Measurements from ENCODE around the gene PLXND1. TPM values are rescaled to one million over a fixed set of nuclear protein-coding genes. Genes with fewer than 3 reads are reported as not detected.

Gene PLXND1
- total RNA-seq, 2 donors from 2014 or later: 207 to 246 TPM

DNA sequence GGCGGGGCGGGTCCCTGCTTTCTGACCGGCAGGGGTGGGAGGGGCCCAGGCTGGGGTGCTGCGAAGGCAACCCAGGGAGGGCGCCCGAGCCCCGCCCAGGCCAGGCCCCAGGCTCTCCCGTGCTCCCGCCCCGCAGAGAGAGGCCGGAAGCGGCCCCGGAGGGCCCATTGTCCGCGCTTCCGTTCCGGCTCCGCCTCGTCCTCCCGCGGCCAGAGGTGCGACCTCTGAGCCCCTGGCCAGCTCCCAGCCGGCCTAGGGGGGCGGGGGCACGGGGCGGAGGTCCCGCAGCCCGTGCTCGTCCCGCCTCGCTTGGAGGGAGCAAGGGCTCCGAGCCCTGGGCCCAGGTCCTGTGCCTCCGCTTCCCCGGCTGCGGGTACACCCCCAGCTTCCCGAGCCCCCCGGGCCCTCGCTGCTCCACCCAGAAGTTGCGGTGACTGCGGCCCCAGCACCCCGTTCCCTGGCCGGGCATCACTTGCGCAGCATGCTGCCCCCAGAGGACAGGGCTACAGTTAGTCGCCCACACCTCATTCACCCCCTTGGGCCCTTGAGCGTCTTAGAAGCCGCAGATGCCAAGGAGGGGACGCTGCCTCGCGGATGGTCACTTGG is 20.4 kb upstream of the PLXND1 start:
- Histone ChIP-seq H3K27ac (peak overlapping the region; percentile 98), H3K36me3 (no peaks in the 10 kb centered on the region), H3K27me3 (replicated peaks; ENCODE audit: insufficient read depth) (no peaks in the 10 kb centered on the region), H3K4me1 (ENCODE audit: control insufficient read depth in 1 of 2, low read depth in 2 of 2) (peaks cover 37 to 66% of the 10 kb centered on the region in 2 donors), H3K9me3 (no peaks in the 10 kb centered on the region), H3K4me3 (peak overlapping the region; percentile 74)
- peak; percentile 20 for TF ChIP-seq CTCF (IDR thresholded peaks at IDR 0.05)
- DNase-seq (ENCODE audit: low spot score) (no peak), ATAC-seq (ENCODE audit: insufficient number of reproducible peaks, low FRiP score, low read depth) (peak; percentile 59)

DNA sequence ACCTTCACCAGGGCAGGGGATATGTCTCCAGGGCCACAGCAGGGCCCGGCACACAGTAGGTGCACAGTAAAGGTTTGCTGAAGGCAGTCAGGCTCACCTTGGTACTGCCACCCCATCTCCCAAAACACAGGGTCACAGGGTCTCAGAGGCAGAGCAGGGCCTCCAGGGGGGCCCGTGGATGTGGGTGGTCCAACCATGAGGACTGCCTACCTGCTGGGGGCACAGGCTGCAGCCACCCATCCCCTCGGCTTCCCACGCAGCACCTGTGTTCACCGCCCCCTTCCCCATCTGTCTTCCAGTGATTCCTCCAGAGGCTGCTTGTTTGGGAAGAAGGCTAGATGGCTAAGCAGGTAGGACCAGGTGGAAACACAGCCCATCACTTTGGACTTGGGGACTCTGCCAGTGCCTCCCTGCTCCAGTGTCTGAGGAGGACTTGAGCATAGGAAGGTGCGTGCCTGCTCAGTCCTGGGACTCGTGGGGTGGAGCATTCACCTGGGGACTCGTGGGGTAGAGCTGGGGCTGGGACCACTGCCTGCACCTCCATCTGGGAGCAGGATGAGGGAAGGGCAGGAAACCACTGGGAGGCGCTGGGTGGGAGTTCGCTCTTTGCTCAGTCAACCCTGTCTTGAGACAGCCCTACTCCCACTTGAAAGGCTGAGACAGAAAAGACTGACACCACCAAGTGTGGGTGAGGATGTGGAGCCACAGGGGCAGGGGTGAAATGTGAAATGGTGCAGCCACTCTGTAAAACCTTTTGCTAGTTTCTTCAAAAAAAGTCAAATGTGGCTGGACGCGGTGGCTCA is 18.8 kb upstream of the PLXND1 start:
- Histone ChIP-seq H3K27me3 (replicated peaks; ENCODE audit: insufficient read depth) (no peaks in the 10 kb centered on the region), H3K4me3 (no peak overlapping the region), H3K36me3 (no peaks in the 10 kb centered on the region), H3K9me3 (no peaks in the 10 kb centered on the region), H3K27ac (peak overlapping the region; percentile 98), H3K4me1 (ENCODE audit: control insufficient read depth in 1 of 2, low read depth in 2 of 2) (peaks cover 37 to 66% of the 10 kb centered on the region in 2 donors)
- ATAC-seq (ENCODE audit: insufficient number of reproducible peaks, low FRiP score, low read depth): no peak
- no peak for DNase-seq (ENCODE audit: low spot score)
- no peak for TF ChIP-seq CTCF (IDR thresholded peaks at IDR 0.05)

- H3K27me3 ChIP-seq (replicated peaks; ENCODE audit: insufficient read depth): no peaks in the 10 kb centered on the region
- no peaks in the 10 kb centered on the region for H3K9me3 ChIP-seq
- peaks cover 37 to 66% of the 10 kb centered on the region in 2 donors for H3K4me1 ChIP-seq (ENCODE audit: control insufficient read depth in 1 of 2, low read depth in 2 of 2)
- no peak for DNase-seq (ENCODE audit: low spot score)
- peak overlapping the region; percentile 98 for H3K27ac ChIP-seq
- no peaks in the 10 kb centered on the region for H3K36me3 ChIP-seq
- H3K4me3 ChIP-seq: no peak overlapping the region
- TF ChIP-seq CTCF (IDR thresholded peaks at IDR 0.05): no peak
- no peak for ATAC-seq (ENCODE audit: insufficient number of reproducible peaks, low FRiP score, low read depth)
These were observed 18.0 kb upstream of the PLXND1 start for GRCh38 chr3:129624347-129625071.

GRCh38 chr3:129623447-129624118 is 17.1 kb upstream of the PLXND1 start:
- no peak for ATAC-seq (ENCODE audit: insufficient number of reproducible peaks, low FRiP score, low read depth)
- H3K27ac ChIP-seq: peak overlapping the region; percentile 98
- H3K36me3 ChIP-seq: no peaks in the 10 kb centered on the region
- no peak for DNase-seq (ENCODE audit: low spot score)
- no peak for TF ChIP-seq CTCF (IDR thresholded peaks at IDR 0.05)
- H3K9me3 ChIP-seq: no peaks in the 10 kb centered on the region
- H3K4me3 ChIP-seq: no peak overlapping the region
- H3K27me3 ChIP-seq (replicated peaks; ENCODE audit: insufficient read depth): no peaks in the 10 kb centered on the region
- peaks cover 37 to 65% of the 10 kb centered on the region in 2 donors for H3K4me1 ChIP-seq (ENCODE audit: control insufficient read depth in 1 of 2, low read depth in 2 of 2)

Data from thoracic aorta (tissue), 2 donors.